AG04449 (cell line): ENCODE results near the gene ATG12.
"Not testable (repeated sequence)": the region's sequence is repeated elsewhere in the genome, so short reads cannot be mapped to it uniquely, and the experiment has no call there.

Experiments
- CTCF ChIA-PET: fragments of 350-600 bp; formaldehyde crosslinking; extraction: SDS; loops from one replicate; lab custom pipeline; 2021; ENCODE audit warnings: antibody characterized with exemption; lab: Yijun Ruan, JAX
- POLR2A ChIA-PET: fragments of 400-600, 350-600 bp; formaldehyde crosslinking; extraction: SDS; loops from one replicate; lab custom pipeline; 2020; ENCODE audit warnings: antibody characterized with exemption, inconsistent platforms; lab: Yijun Ruan, JAX
- DNase-seq: peaks from one replicate; pipeline ENCODE4 v3.0.0-alpha.2; 2010; ENCODE audit warnings: low read depth, low spot score
- H3K4me3 ChIP-seq: 2 replicates; pipeline ENCODE4 v1.5.1; 2011; ENCODE audit warnings: low read depth, mild to moderate bottlenecking, control low read depth, low read length
- CTCF ChIP-seq: IDR thresholded peaks from one replicate; pipeline ENCODE4 v1.5.1; 2011; ENCODE audit warnings: mild to moderate bottlenecking, moderate library complexity, low read length, control low read depth, inconsistent platforms; ENCODE audit not compliant: insufficient read depth; ENCODE audit errors: missing control alignments

ATG12 gene

GRCh38 chr5:115841382-115842088 is at the start of gene ATG12, which contains the start of gene AP3S1:
Gene ATG12, minus strand, starts transcription at chr5:115841565. Its CDS starts 13 bp downstream, at chr5:115841552.
Gene AP3S1, plus strand, starts transcription at chr5:115841935. Its CDS starts 103 bp downstream, at chr5:115842038.
- no peak for TF ChIP-seq CTCF
- H3K4me3 ChIP-seq, result peak within 1 kb of the TSS; percentile 81
- CTCF ChIA-PET, result interaction anchor here (0.6 to 3.7 kb wide), 6 partner anchors 10 to 533 kb away, joined by 3 to 27 read pairs (median 4); no protein-coding TSS in a partner anchor
- POLR2A ChIA-PET, result interaction anchor here (0.8 to 2.0 kb wide), 3 partner anchors 207 to 216 kb away, joined by 3 to 9 read pairs (median 3); partner anchors contain the start of gene TMED7
- DNase-seq, result peak; percentile 46

GRCh38 chr5:115888027-115888426 is 46.7 kb upstream of the ATG12 start:
- ChIA-PET POLR2A (no interaction called here), CTCF (interaction anchor here (0.7 to 1.7 kb wide), 14 partner anchors 10 to 254 kb away, joined by 3 to 40 read pairs (median 4); no protein-coding TSS in a partner anchor)
- no peak overlapping the region for H3K4me3 ChIP-seq
- no peak for DNase-seq
- no peak for TF ChIP-seq CTCF

GRCh38 chr5:115885208-115885607 is 43.8 kb upstream of the ATG12 start:
- POLR2A ChIA-PET, H3K4me3 ChIP-seq: not testable (repeated sequence)

GRCh38 chr5:115884704-115885103 is 43.3 kb upstream of the ATG12 start:
- POLR2A ChIA-PET, result no interaction called here
- CTCF ChIA-PET, result interaction anchor here (1.7 kb wide), 1 partner anchor 183 kb away, joined by 6 read pairs; no protein-coding TSS in a partner anchor
- DNase-seq, result no peak
- H3K4me3 ChIP-seq, result no peak overlapping the region
- TF ChIP-seq CTCF, result no peak

More at GRCh38 chr5:115885208-115885607, 43.8 kb upstream of the ATG12 start:
- CTCF ChIA-PET, DNase-seq: not testable (repeated sequence)

GRCh38 chr5:115882434-115882833 is 41.1 kb upstream of the ATG12 start:
- CTCF ChIA-PET, result interaction anchor here (1.6 kb wide), 1 partner anchor 187 kb away, joined by 6 read pairs; no protein-coding TSS in a partner anchor
- POLR2A ChIA-PET, result not testable (repeated sequence)

GRCh38 chr5:115877342-115877741 is 36.0 kb upstream of the ATG12 start:
- H3K4me3 ChIP-seq, POLR2A ChIA-PET, DNase-seq, CTCF ChIA-PET: not testable (repeated sequence)

More at GRCh38 chr5:115882434-115882833, 41.1 kb upstream of the ATG12 start:
- not testable (repeated sequence) for DNase-seq, H3K4me3 ChIP-seq

- DNase-seq, result no peak
- H3K4me3 ChIP-seq, result no peak overlapping the region
- POLR2A ChIA-PET, result no interaction called here
- TF ChIP-seq CTCF, result no peak
- CTCF ChIA-PET, result interaction anchor here (1.6 kb wide), 1 partner anchor 20 kb away, joined by 5 read pairs; no protein-coding TSS in a partner anchor
Observed at GRCh38 chr5:115875447-115875846, 34.1 kb upstream of the ATG12 start.
